Inflammatory macrophage treated with lipopolysaccharide for 4 hours (primary cell): ENCODE results near the gene SEMA3D.

Experiments used
- DNase-seq: peaks from one replicate; pipeline ENCODE4 v3.0.0-alpha.2; 2020

Gene SEMA3D

GRCh38 chr7:85115862-85116261, 71.0 kb downstream of the SEMA3D start:
- no peak for DNase-seq

GRCh38 chr7:85115006-85115405, 71.8 kb downstream of the SEMA3D start:
- no peak for DNase-seq

- DNase-seq: no peak
These were observed 72.5 kb downstream of the SEMA3D start for GRCh38 chr7:85114342-85114741.

- DNase-seq: no peak
These were observed 75.1 kb downstream of the SEMA3D start for GRCh38 chr7:85111761-85112160.

- DNase-seq: no peak
These were observed 80.1 kb downstream of the SEMA3D start for GRCh38 chr7:85106719-85107118.

- DNase-seq: peak; percentile 51
These were observed 82.2 kb downstream of the SEMA3D start for GRCh38 chr7:85104432-85105205.

DNA sequence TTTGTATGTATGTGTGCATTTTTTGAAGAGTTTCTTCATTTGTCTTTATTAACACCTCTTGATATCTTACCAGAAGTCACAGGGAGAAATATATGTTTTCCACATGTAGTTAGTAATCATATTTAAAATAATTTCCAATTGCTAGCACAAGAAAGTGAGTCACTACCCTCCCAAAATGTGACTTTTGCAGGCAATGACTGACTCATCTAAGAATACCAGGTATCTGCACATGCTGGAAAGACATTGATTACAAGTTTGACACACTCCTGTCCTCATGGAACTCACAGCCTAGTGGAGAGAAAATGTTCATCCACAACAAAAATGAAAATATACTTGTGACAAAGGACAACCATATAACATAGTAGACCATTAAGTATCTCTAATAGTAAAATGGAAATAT, 82.9 kb downstream of the SEMA3D start:
- no peak for DNase-seq

DNA sequence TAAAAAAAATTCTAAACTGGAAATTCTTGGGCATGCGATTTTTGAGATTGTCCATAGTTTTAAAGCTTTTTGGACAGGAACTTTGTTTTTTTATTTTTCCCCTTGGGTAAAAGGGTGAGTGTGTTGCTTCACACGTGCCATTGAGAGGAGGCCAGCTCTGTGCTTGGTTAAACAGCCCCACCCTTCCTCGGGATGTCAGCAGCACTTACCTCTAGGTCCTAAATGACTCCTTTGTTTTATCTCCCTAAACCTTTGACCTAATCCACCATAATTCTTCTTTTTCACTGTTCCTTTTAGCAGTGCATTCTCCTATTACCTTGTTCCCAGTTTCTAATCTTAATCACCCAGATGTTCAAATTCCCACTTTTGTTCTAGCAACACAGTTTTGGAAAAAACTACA, 83.5 kb downstream of the SEMA3D start:
- DNase-seq: no peak

DNA sequence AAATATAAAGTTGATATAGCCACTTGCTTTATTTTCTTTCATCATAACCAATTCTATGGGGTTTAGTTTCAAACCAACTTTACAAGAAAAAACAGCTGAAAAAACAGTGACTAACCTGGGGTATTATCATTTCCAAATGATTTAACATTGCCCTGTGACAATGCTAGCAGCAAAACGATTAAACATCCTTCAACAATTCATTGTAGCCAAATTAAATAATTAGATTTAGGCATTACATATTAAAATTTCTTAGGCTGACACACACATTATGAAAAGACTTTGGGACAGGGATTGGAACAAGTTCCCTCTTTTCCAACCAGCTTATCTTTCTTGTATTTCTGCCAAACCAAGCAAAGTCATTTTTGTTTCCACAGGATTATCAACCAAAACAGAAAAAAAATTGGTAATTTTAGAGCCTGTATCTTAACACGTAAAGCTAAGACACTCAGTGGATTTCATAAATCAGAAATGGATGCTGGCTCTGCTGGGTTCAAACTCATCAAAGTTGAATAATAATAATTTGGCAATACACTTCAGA, 84.0 kb downstream of the SEMA3D start:
- DNase-seq: no peak

DNA sequence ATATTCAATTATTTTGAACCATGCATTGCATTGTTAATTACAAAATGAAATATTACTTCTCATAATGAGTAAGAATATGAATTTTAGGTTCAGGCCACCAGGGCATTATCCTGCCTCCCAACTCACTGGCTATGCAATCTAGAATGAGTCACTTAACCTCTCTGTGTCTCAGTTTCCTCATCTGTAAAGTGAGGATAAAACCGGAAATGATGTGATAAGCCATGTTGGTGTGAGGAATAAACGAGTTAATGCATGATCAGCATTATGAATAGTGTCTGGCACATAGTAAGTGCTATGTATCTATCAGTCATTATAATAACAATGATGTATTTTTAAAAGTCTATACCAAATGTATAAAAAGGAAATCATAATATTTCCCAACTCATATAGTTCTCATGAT, 85.5 kb downstream of the SEMA3D start:
- DNase-seq: no peak

- no peak for DNase-seq
These were observed 89.0 kb downstream of the SEMA3D start for GRCh38 chr7:85097844-85098243.

DNA sequence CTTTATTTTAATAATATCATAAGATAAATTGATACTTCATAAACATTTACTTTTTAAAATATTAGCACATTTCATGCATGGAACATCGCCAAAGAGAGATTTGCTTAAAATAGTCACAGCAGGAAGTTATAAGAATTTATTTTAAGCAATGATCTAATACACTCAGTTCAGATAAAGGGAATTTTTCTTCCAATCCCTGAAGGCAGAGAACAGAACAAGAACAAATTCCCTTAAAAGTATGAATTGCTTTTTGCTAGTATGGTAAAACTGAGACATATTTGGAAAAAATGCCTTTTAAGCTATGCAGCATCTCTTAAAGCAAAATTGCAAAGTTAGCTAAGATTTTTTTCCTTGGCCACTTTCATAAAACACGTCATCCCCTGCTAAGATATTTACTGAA, 91.0 kb downstream of the SEMA3D start:
- no peak for DNase-seq

DNA sequence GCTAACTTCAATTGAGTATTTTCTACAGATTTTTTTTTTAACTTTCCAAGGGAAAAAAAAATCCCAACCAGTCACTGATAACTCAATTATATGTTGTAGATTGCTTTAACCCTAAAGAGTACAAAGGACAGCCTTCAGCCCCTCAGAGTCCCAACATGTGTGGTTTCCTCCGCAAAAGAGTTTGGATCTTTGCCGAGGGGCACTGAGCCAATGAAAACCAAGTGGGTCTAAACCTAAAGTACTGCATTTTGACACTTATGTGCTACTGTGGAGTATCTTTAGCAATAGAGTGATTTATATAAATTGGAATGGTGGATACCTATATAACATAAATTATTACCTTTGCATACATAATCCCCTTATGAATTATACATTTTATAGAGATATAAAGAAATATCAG, 91.5 kb downstream of the SEMA3D start:
- DNase-seq: no peak

DNA sequence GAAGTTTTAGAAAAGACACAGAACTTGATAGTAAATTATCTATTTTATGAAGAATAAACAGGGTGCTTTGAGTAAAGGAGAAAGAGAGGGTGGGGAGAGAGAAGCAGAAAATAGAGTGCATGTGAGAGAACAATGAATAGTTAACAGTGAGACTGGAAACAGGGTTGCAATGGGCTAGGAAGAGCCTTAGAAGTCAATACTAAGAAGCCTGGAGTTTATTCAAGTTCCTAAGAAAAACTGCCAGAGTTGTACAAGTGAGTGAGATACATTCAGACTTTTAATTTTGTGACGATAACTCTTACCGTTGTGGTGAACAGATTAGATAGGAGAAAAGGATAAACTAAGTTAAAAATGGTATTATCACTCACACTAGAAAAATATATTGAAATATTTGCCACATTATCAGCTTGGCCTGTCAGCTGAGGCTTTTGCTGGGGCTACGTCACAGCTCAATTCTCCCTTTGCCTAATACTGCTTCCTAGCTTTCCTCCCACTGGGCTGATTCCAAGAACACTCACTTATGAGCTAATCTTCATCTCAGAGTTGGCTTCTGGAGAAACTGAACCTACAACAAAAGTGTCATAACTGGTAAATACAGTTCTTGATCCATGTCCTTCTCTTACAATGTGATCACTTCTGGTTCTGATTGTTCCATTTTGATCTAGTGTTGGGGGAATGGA, 92.7 kb downstream of the SEMA3D start:
- DNase-seq: no peak

- no peak for DNase-seq
These were observed 95.3 kb downstream of the SEMA3D start for GRCh38 chr7:85091565-85091928.

GRCh38 chr7:85090919-85091564, 95.8 kb downstream of the SEMA3D start:
- DNase-seq: no peak

DNA sequence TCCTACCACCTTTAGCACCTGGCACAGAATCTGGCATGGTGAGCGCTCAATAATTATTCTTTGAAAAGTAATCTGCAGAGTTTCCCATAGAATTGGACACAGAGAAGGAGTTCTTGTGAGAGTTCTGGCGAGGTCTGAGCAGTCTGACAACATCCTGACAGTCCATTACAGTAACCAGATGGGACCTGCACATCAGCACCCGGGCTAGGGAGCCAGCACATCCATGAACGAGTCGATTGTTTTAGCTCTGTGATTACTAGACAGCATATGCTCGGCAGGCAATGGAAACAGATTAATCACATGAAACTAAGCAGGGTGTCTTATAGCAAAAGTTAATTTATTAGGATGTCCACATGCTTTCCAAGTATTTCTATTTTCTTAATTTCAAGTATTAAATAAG, 96.7 kb downstream of the SEMA3D start:
- DNase-seq: no peak

DNA sequence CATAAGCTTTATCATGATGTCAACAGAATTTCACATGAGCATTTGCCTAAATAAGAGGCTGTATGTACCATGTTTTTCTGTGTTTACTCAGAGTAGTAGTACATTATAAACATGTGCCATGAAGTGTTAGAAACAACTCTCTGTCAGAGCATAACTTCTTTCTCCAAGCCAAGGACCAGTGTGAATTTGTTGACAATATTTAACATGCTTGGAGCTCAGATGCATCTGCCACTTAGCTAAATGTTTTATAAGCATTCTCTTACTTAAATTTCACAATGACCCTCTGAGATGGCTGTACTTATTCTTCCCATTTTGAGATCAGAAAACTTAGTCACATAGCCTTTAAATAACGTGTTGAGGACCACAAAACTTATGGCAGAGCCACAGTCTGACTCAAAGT, 105.0 kb downstream of the SEMA3D start:
- no peak for DNase-seq

DNA sequence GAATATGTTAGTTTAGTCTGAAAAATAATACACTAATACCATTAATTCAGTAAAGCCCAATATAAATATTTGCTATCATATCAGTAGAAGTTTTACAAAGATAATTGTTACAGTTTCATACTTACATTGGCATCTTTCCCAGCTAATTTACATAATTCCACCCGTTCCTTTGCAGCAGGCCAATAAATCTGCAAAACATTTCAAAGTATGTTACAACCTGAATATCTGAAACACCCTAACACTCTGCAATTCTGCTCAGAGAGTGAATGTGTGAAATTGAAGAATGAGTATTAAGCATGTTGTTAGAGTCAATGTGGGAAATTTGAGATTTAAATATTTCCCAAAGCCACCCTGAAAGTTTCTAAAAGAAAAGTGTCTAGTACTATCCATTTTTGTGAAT, 105.5 kb downstream of the SEMA3D start:
- DNase-seq: no peak

DNA sequence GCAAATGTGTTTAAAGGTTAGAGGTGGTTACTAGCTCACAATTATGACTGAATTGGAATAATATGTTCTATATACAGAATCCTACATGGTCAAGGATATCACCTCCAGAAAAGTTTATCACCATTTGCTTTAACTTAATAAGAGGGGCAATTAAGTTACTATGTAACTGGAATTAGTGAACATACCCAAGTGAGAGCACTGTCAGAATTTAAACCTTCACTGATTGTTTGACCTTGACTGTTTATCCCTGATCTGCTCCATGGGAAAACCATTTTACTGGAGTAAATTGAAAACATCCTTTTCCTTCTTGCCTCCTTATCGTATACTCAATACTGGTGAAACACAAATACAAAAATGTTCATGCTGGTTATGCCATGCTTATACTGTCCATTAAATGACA, 107.4 kb downstream of the SEMA3D start:
- no peak for DNase-seq

- no peak for DNase-seq
These were observed 108.7 kb downstream of the SEMA3D start for GRCh38 chr7:85078181-85078580.

- no peak for DNase-seq
These were observed 111.0 kb downstream of the SEMA3D start for GRCh38 chr7:85075864-85076263.

DNA sequence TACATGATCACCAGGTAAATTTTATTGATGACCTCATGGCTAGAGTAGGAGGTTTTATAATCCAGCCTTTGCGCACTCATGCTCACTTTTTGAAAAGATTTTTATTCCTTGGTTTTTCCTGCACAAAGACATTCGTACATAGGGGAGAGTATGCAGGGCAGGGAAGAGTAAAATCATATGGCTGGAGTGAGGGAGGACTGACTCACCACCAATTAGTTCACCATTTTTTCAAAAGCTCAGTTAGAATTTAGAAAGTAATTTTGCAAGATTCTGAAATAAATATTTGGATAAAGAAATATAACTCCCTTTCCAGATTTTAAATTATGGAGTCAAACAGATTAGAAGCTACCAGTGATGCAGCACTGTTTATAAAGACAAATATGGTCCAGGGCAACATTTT, 111.9 kb downstream of the SEMA3D start:
- no peak for DNase-seq

GRCh38 chr7:85074016-85074415, 112.8 kb downstream of the SEMA3D start:
- no peak for DNase-seq
